PC-9 (cell line): ENCODE measurements around the gene BCR.

Experiments
- EZH2 ChIP-seq: fragments of 200-600 bp; sonication (generic); IDR thresholded peaks from 2 replicates; pipeline ENCODE4 v1.8.0; 2017; ENCODE audit warnings: antibody characterized with exemption, low read depth
- TF ChIP-seq, protein P1 (sequence below): fragments of 200-600 bp; sonication (generic); conservative IDR thresholded peaks from 2 replicates; pipeline ENCODE4 v1.6.1; 2017; ENCODE audit warnings: mixed run types, antibody characterized with exemption, mild to moderate bottlenecking, moderate library complexity

DNA sequence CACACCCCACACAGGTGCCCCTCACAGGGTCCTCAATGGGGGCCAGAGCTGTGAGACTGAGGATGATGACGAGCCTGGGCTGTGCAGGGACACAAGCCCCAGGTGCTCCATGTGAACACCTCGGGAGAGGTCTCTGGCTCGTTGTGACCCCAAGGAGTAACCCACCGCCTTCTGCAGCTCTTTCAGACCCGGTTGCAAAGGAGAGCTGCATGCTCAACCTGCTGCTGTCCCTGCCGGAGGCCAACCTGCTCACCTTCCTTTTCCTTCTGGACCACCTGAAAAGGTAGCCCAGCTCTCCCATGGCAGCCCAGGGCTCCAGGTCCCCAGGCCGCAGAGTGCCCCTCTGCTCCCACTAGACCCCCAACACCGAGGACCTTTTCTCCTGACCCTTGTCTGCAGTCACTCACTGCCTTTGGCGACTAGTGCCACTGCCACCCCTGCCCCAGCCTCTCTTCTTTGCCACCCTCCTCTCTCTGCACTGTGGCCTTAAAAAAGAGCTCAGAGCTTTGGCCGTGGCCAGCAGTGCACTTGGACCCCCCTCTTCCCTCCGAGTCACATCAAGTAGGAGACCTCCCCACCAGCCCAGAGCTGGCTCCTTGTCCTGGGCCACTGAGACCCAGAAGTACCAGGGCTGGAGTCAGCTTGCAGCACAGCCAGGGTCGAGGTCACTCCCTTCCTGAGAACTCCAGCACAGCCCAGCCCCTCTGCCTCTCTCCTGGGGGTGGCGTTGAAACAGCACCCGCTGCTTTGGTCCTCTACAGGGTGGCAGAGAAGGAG lies 133.7 kb downstream of the BCR start:
- TF ChIP-seq, protein P1, sequence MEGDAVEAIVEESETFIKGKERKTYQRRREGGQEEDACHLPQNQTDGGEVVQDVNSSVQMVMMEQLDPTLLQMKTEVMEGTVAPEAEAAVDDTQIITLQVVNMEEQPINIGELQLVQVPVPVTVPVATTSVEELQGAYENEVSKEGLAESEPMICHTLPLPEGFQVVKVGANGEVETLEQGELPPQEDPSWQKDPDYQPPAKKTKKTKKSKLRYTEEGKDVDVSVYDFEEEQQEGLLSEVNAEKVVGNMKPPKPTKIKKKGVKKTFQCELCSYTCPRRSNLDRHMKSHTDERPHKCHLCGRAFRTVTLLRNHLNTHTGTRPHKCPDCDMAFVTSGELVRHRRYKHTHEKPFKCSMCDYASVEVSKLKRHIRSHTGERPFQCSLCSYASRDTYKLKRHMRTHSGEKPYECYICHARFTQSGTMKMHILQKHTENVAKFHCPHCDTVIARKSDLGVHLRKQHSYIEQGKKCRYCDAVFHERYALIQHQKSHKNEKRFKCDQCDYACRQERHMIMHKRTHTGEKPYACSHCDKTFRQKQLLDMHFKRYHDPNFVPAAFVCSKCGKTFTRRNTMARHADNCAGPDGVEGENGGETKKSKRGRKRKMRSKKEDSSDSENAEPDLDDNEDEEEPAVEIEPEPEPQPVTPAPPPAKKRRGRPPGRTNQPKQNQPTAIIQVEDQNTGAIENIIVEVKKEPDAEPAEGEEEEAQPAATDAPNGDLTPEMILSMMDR: no peak
- no peak for TF ChIP-seq EZH2
